ENCODE data around the gene KRT8. TPM values are rescaled to one million over a fixed set of nuclear protein-coding genes. Genes with fewer than 3 reads are reported as not detected.

The KRT8 gene
- total RNA-seq, 3 donors from 2014 or later (not counting 1 experiment from before 2014, with no cell fraction given): 0.24 to 0.25 TPM; not detected in 1

GRCh38 chr12:52926596-52927234, 21.8 kb upstream of the KRT8 start:
- Histone ChIP-seq H3K27me3 (ENCODE audit: control insufficient read depth, insufficient read depth, low read length) (no peaks in the 10 kb centered on the region), H3K27ac (ENCODE audit: low read length) (no peak overlapping the region), H3K36me3 (ENCODE audit: control insufficient read depth, insufficient read depth, low read length) (no peaks in the 10 kb centered on the region), H3K9me3 (ENCODE audit: control insufficient read depth, insufficient read depth, low read length) (no peaks in the 10 kb centered on the region), H3K4me1 (ENCODE audit: control insufficient read depth, insufficient read depth, low read length) (no peaks in the 10 kb centered on the region), H3K4me3 (ENCODE audit: low read length) (no peak overlapping the region)
- Mint-ChIP-seq H3K4me3 (no peak overlapping the region), H3K36me3 (no peaks in the 10 kb centered on the region), H3K9me3 (no peaks in the 10 kb centered on the region), H3K27ac (no peak overlapping the region), H3K27me3 (ENCODE audit: low read depth in 2 of 2) (peaks cover 6 to 9% of the 10 kb centered on the region in 2 donors), H3K4me1 (no peaks in the 10 kb centered on the region)
- DNase-seq (peak in 1 of 2 donors; percentile 0), ATAC-seq (no peak)
- TF ChIP-seq CTCF (IDR thresholded peaks at IDR 0.05): no peak
- intact Hi-C loops (cut with micrococcal nuclease): no loop called here
- 85% methylated on average over 4 of the region's 4 CpGs for WGBS (ENCODE audit: insufficient coverage)

GRCh38 chr12:52925717-52926595, 21.1 kb upstream of the KRT8 start:
- intact Hi-C loops (cut with micrococcal nuclease): no loop called here
- Histone ChIP-seq H3K36me3 (ENCODE audit: control insufficient read depth, insufficient read depth, low read length) (no peaks in the 10 kb centered on the region), H3K4me1 (ENCODE audit: control insufficient read depth, insufficient read depth, low read length) (no peaks in the 10 kb centered on the region), H3K9me3 (ENCODE audit: control insufficient read depth, insufficient read depth, low read length) (no peaks in the 10 kb centered on the region), H3K27me3 (ENCODE audit: control insufficient read depth, insufficient read depth, low read length) (no peaks in the 10 kb centered on the region), H3K4me3 (ENCODE audit: low read length) (no peak overlapping the region), H3K27ac (ENCODE audit: low read length) (no peak overlapping the region)
- DNase-seq (no peak), ATAC-seq (no peak)
- Mint-ChIP-seq H3K27me3 (ENCODE audit: low read depth in 2 of 2) (peaks cover 9% of the 10 kb centered on the region in 2 donors), H3K36me3 (no peaks in the 10 kb centered on the region), H3K27ac (no peak overlapping the region), H3K4me1 (no peaks in the 10 kb centered on the region), H3K4me3 (no peak overlapping the region), H3K9me3 (no peaks in the 10 kb centered on the region)
- TF ChIP-seq CTCF (IDR thresholded peaks at IDR 0.05): no peak
- 83% methylated on average over 6 of the region's 7 CpGs for WGBS (ENCODE audit: insufficient coverage)

GRCh38 chr12:52924764-52925716, 20.2 kb upstream of the KRT8 start:
- Histone ChIP-seq H3K27ac (ENCODE audit: low read length) (no peak overlapping the region), H3K9me3 (ENCODE audit: control insufficient read depth, insufficient read depth, low read length) (no peaks in the 10 kb centered on the region), H3K4me1 (ENCODE audit: control insufficient read depth, insufficient read depth, low read length) (no peaks in the 10 kb centered on the region), H3K4me3 (ENCODE audit: low read length) (no peak overlapping the region), H3K27me3 (ENCODE audit: control insufficient read depth, insufficient read depth, low read length) (no peaks in the 10 kb centered on the region), H3K36me3 (ENCODE audit: control insufficient read depth, insufficient read depth, low read length) (no peaks in the 10 kb centered on the region)
- no peak for ATAC-seq
- no peak for TF ChIP-seq CTCF (IDR thresholded peaks at IDR 0.05)
- Mint-ChIP-seq H3K27me3 (ENCODE audit: low read depth in 2 of 2) (peaks cover 7 to 9% of the 10 kb centered on the region in 2 donors), H3K4me3 (no peak overlapping the region), H3K4me1 (no peaks in the 10 kb centered on the region), H3K9me3 (no peaks in the 10 kb centered on the region), H3K36me3 (no peaks in the 10 kb centered on the region), H3K27ac (no peak overlapping the region)
- intact Hi-C loops (cut with micrococcal nuclease): no loop called here
- 76% methylated on average over 11 of the region's 11 CpGs for WGBS (ENCODE audit: insufficient coverage)
- DNase-seq: no peak
